Activated T-helper 1 cell treated with Interleukin-2 at 50 U/mL for 16 hours (primary cell): ENCODE measurements around the gene CRPPA.
"Not testable (repeated sequence)": the region's sequence is repeated elsewhere in the genome, so short reads cannot be mapped to it uniquely, and the experiment has no call there.

Experiments
- DNase-seq: peaks from one replicate; pipeline ENCODE4 v3.0.0-alpha.2; 2020; ENCODE audit warnings: low read depth

Gene CRPPA

GRCh38 chr7:16396766-16397500 is 24.4 kb downstream of the CRPPA start:
- no peak for DNase-seq

- no peak for DNase-seq
Observed at GRCh38 chr7:16395121-16395520, 26.2 kb downstream of the CRPPA start.

GRCh38 chr7:16393862-16394422 is 27.4 kb downstream of the CRPPA start:
- DNase-seq: no peak

- no peak for DNase-seq
Observed at GRCh38 chr7:16392990-16393523, 28.3 kb downstream of the CRPPA start.

GRCh38 chr7:16383786-16384185 is 37.6 kb downstream of the CRPPA start:
- not testable (repeated sequence) for DNase-seq

GRCh38 chr7:16383103-16383502 is 38.2 kb downstream of the CRPPA start:
- not testable (repeated sequence) for DNase-seq
